ENCODE measurements around the gene ERV3-1. TPM values are rescaled to one million over a fixed set of nuclear protein-coding genes. Genes with fewer than 3 reads are reported as not detected.
"Not testable (repeated sequence)": the region's sequence is repeated elsewhere in the genome, so short reads cannot be mapped to it uniquely, and the experiment has no call there.

The ERV3-1 gene
- polyA plus RNA-seq, 4 donors, result 24.0 to 32.2 (median 27.7) TPM

DNA sequence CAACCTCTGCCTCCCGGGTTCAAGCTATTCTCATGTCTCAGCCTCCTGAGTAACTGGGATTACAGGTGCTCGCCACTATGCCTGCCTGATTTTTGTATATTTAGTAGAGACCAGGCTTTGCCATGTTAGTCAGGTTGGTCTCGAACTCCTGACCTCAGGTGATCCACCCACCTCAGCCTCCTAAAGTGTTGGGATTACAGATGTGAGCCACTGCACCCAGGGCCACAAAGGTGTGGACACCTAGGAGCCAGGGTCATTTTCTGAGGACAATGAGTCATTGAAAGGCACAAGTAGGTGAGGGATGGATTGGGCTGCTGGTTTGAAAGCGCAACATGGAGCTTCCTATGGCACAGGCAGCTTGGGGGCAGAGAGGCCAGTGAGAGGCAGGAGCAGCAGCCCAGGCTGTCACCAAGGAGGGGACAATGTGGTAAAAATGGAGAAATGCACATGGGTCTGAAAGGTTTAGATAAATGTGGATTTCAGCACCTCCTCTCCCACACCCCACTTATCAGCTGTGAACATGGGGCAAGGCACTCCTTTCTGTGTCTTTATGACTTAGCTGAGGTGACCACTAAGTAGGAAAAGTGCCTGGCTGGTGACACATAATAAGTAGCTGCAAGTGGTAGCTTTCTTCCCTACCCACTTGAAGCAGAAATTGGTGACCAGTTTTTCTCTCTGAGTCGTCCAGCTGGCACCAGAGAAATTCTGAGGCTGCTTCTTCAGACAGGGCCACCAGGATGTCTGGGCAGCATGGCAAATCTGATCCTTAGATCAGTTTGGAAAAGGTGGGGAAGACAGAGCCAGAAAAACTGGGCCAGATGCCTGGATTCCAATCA lies 61.6 kb downstream of the ERV3-1 start:
- DNase-seq (ENCODE audit: low read depth in 4 of 4, low spot score in 3 of 4), result not testable (repeated sequence)

Other genes with a start within 250 kb of the ERV3-1 start
- gene ZNF138, start 212.3 kb downstream of the ERV3-1 start, polyA plus RNA-seq (ENCODE audit: insufficient read length in 4 of 4), result 10 to 100 TPM; 13.4 to 22.0 (median 19.4) TPM
- 10 to 100 TPM; 10.3 to 13.6 (median 12.8) TPM for gene ZNF273, start 103.4 kb downstream of the ERV3-1 start, polyA plus RNA-seq (ENCODE audit: insufficient read length in 4 of 4)
- 10 to 100 TPM; 23.8 to 46.6 (median 31.6) TPM for gene ZNF117, start 15.7 kb downstream of the ERV3-1 start, polyA plus RNA-seq (ENCODE audit: insufficient read length in 4 of 4)

Data from right renal pelvis (tissue), 4 donors.